Astrocyte of the spinal cord (primary cell): ENCODE data around the gene PTRHD1.

Source experiments
- DNase-seq: peaks from one replicate; pipeline ENCODE4 v3.0.0; 2011; ENCODE audit warnings: low read depth, low spot score
- H3K4me3 ChIP-seq: 2 replicates; pipeline ENCODE4 v1.5.1; 2011; ENCODE audit warnings: low read depth, mild to moderate bottlenecking, low read length, moderate library complexity
- CTCF ChIP-seq: IDR thresholded peaks from 2 replicates; pipeline ENCODE4 v1.5.1; 2012; ENCODE audit warnings: low read depth, mild to moderate bottlenecking, low read length, inconsistent platforms
- in situ Hi-C: cut with HindIII; loops from 2 replicates; pipeline ENCODE4 v1.10.0; 2017; ENCODE audit warnings: low sequenced_read_pairs

Gene PTRHD1

GRCh38 chr2:24744356-24744755 is 48.8 kb downstream of the PTRHD1 start:
- no peak for DNase-seq
- no peak overlapping the region for H3K4me3 ChIP-seq
- in situ Hi-C loops = no loop called here
- TF ChIP-seq CTCF = no peak

- DNase-seq = no peak
- H3K4me3 ChIP-seq = no peak overlapping the region
- no peak for TF ChIP-seq CTCF
- in situ Hi-C loops = no loop called here
These were observed 49.3 kb downstream of the PTRHD1 start for GRCh38 chr2:24743924-24744323.

GRCh38 chr2:24742730-24743129 is 50.5 kb downstream of the PTRHD1 start:
- DNase-seq = no peak
- in situ Hi-C loops = no loop called here
- H3K4me3 ChIP-seq = no peak overlapping the region
- TF ChIP-seq CTCF = no peak

- no peak for TF ChIP-seq CTCF
- in situ Hi-C loops = no loop called here
- DNase-seq = no peak
- H3K4me3 ChIP-seq = no peak overlapping the region
These were observed 53.0 kb downstream of the PTRHD1 start for GRCh38 chr2:24740142-24740541.
